ENCODE measurements around the gene FSTL5.

GRCh38 chr4:161546902-161547301 lies 616.9 kb downstream of the FSTL5 start:
- no peak for TF ChIP-seq CTCF (IDR thresholded peaks at IDR 0.05)
- TF ChIP-seq POLR2A (IDR thresholded peaks at IDR 0.05): no peak
- TF ChIP-seq EP300 (IDR thresholded peaks at IDR 0.05): no peak
